Measurements from ENCODE around the gene AANAT.

- TF ChIP-seq CTCF (IDR thresholded peaks at IDR 0.05) (no peak), POLR2A (IDR thresholded peaks at IDR 0.05) (no peak)
These were observed 45.9 kb downstream of the AANAT start for GRCh38 chr17:76513306-76513692.

Measured in uterus (tissue), 2 donors.